ENCODE measurements around the gene ARL6IP1.

ARL6IP1 gene

DNA sequence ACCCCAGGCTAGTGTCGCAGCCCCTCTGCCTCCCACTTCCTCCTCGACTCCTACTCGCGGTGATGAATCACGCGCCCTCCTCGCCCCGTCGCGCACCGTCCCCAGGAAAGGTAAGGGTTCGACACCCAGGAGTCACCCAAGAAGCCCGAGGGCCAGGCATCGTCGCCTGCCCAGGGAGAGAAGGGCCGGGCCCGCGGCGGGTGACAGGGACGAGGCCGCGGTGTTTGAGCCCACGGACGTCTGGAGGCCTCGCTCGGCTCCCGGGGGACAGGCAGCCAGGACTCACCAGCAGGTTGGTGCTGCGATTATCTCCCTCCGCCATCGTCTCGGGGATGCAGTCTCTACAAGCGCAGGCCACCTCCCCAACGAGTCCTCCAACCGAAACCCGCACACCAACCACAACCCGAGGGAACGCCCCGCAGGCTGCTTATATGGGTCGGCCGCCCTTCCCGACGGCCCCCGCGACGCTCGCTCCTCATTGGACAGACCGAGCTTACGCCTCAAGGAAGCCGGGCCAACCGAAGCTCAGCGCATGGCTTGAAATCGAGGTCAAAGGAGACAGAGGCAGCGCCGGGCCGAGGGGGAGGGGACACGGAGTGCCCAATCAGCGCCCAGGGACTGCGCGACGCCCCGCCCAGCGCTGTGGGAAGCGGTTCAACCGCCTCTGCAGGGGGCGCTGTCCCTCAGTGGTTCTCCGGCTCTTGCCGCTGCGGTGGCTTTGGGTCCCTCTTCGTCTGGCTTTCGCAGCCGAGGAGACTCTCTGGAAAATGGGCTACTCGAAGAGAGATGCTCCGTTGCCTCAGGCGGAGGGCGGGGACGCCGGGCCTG lies at the start of gene ARL6IP1 (continued):
- TF ChIP-seq ZSCAN30 (tag by site-specific recombination; IDR thresholded peaks at IDR 0.05) (peak; percentile 81), ZSCAN16 (tag by site-specific recombination; IDR thresholded peaks at IDR 0.05) (no peak), ZNF830 (tag by site-specific recombination; IDR thresholded peaks at IDR 0.05; ENCODE audit: low read depth) (no peak), ZFP41 (tag by site-specific recombination; IDR thresholded peaks at IDR 0.05; ENCODE audit: borderline replicate concordance) (peak; percentile 83; the same call in 1 of the 2 replicates)
- TF ChIP-seq, protein P1, sequence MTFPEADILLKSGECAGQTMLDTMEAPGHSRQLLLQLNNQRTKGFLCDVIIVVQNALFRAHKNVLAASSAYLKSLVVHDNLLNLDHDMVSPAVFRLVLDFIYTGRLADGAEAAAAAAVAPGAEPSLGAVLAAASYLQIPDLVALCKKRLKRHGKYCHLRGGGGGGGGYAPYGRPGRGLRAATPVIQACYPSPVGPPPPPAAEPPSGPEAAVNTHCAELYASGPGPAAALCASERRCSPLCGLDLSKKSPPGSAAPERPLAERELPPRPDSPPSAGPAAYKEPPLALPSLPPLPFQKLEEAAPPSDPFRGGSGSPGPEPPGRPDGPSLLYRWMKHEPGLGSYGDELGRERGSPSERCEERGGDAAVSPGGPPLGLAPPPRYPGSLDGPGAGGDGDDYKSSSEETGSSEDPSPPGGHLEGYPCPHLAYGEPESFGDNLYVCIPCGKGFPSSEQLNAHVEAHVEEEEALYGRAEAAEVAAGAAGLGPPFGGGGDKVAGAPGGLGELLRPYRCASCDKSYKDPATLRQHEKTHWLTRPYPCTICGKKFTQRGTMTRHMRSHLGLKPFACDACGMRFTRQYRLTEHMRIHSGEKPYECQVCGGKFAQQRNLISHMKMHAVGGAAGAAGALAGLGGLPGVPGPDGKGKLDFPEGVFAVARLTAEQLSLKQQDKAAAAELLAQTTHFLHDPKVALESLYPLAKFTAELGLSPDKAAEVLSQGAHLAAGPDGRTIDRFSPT (tag by site-specific recombination; IDR thresholded peaks at IDR 0.05), result no peak

DNA sequence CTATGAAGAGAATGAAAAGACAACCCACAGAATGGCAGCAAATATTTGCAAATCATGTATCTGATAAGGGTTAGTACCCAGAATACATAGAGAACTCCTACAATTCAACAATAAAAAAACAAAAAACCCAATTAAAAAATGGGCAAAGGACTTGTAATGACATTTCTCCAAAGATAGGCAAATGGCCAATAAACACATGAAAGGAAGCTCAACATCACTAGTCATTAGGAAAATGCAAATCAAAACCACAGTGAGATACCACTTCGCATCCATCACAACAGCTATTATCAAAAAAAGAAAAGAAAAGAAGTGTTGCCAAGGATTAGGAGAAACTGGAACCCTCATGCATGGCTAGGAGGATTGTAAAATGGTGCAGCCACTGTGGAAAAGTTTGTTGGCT lies 45.1 kb upstream of the ARL6IP1 start:
- ChIA-PET POLR2A (interaction anchor here (1.0 kb wide), 1 partner anchor 45 kb away, joined by 3 read pairs; the partner anchor contains the start of gene ARL6IP1), CTCF (interaction anchor here (0.6 to 1.4 kb wide), 4 partner anchors 26 to 123 kb away, joined by 3 to 9 read pairs (median 5); no protein-coding TSS in a partner anchor)
- TF ChIP-seq, protein P2, sequence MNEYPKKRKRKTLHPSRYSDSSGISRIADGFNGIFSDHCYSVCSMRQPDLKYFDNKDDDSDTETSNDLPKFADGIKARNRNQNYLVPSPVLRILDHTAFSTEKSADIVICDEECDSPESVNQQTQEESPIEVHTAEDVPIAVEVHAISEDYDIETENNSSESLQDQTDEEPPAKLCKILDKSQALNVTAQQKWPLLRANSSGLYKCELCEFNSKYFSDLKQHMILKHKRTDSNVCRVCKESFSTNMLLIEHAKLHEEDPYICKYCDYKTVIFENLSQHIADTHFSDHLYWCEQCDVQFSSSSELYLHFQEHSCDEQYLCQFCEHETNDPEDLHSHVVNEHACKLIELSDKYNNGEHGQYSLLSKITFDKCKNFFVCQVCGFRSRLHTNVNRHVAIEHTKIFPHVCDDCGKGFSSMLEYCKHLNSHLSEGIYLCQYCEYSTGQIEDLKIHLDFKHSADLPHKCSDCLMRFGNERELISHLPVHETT (tag by site-specific recombination; IDR thresholded peaks at IDR 0.05), result no peak
- TF ChIP-seq ZNF560 (tag by site-specific recombination; IDR thresholded peaks at IDR 0.05; ENCODE audit: borderline replicate concordance) (no peak), ZNF16 (tag by site-specific recombination; IDR thresholded peaks at IDR 0.05; ENCODE audit: low read depth) (no peak), ZBTB20 (tag by site-specific recombination; IDR thresholded peaks at IDR 0.05) (no peak), ZNF48 (tag by site-specific recombination; IDR thresholded peaks at IDR 0.05) (no peak), FEZF1 (tag by site-specific recombination; IDR thresholded peaks at IDR 0.05) (no peak), ZNF654 (tag by site-specific recombination; IDR thresholded peaks at IDR 0.05; ENCODE audit: low read depth) (no peak), ZNF174 (tag by site-specific recombination; IDR thresholded peaks at IDR 0.05) (no peak), ZNF114 (tag by site-specific recombination; IDR thresholded peaks at IDR 0.05) (no peak), ZNF350 (tag by site-specific recombination; IDR thresholded peaks at IDR 0.05) (no peak), OVOL3 (tag by site-specific recombination; IDR thresholded peaks at IDR 0.05) (no peak), ZNF76 (tag by site-specific recombination; IDR thresholded peaks at IDR 0.05; ENCODE audit: borderline replicate concordance, low read depth) (no peak), ZNF521 (tag by site-specific recombination; IDR thresholded peaks at IDR 0.05) (no peak)
- TF ChIP-seq, protein P3, sequence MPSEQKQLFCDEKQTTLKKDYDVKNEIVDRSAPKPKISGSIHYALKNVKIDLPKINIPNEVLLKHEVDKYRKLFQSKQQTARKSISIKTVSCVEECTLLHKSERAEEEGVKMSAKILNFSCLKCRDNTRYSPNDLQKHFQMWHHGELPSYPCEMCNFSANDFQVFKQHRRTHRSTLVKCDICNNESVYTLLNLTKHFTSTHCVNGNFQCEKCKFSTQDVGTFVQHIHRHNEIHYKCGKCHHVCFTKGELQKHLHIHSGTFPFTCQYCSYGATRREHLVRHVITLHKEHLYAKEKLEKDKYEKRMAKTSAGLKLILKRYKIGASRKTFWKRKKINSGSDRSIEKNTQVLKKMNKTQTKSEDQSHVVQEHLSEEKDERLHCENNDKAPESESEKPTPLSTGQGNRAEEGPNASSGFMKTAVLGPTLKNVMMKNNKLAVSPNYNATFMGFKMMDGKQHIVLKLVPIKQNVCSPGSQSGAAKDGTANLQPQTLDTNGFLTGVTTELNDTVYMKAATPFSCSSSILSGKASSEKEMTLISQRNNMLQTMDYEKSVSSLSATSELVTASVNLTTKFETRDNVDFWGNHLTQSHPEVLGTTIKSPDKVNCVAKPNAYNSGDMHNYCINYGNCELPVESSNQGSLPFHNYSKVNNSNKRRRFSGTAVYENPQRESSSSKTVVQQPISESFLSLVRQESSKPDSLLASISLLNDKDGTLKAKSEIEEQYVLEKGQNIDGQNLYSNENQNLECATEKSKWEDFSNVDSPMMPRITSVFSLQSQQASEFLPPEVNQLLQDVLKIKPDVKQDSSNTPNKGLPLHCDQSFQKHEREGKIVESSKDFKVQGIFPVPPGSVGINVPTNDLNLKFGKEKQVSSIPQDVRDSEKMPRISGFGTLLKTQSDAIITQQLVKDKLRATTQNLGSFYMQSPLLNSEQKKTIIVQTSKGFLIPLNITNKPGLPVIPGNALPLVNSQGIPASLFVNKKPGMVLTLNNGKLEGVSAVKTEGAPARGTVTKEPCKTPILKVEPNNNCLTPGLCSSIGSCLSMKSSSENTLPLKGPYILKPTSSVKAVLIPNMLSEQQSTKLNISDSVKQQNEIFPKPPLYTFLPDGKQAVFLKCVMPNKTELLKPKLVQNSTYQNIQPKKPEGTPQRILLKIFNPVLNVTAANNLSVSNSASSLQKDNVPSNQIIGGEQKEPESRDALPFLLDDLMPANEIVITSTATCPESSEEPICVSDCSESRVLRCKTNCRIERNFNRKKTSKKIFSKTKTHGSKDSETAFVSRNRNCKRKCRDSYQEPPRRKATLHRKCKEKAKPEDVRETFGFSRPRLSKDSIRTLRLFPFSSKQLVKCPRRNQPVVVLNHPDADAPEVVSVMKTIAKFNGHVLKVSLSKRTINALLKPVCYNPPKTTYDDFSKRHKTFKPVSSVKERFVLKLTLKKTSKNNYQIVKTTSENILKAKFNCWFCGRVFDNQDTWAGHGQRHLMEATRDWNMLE (tag by site-specific recombination; conservative IDR thresholded peaks at IDR 0.05; ENCODE audit: low read depth), result no peak
- TF ChIP-seq, protein P1 (tag by site-specific recombination; IDR thresholded peaks at IDR 0.05), result no peak
- TF ChIP-seq, protein P4, sequence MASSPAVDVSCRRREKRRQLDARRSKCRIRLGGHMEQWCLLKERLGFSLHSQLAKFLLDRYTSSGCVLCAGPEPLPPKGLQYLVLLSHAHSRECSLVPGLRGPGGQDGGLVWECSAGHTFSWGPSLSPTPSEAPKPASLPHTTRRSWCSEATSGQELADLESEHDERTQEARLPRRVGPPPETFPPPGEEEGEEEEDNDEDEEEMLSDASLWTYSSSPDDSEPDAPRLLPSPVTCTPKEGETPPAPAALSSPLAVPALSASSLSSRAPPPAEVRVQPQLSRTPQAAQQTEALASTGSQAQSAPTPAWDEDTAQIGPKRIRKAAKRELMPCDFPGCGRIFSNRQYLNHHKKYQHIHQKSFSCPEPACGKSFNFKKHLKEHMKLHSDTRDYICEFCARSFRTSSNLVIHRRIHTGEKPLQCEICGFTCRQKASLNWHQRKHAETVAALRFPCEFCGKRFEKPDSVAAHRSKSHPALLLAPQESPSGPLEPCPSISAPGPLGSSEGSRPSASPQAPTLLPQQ (tag by site-specific recombination; IDR thresholded peaks at IDR 0.05), result no peak
- TF ChIP-seq, protein P5, sequence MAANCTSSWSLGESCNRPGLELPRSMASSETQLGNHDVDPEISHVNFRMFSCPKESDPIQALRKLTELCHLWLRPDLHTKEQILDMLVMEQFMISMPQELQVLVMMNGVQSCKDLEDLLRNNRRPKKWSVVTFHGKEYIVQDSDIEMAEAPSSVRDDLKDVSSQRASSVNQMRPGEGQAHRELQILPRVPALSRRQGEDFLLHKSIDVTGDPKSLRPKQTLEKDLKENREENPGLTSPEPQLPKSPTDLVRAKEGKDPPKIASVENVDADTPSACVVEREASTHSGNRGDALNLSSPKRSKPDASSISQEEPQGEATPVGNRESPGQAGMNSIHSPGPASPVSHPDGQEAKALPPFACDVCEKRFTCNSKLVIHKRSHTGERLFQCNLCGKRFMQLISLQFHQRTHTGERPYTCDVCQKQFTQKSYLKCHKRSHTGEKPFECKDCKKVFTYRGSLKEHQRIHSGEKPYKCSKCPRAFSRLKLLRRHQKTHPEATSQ (tag by site-specific recombination; IDR thresholded peaks at IDR 0.05), result no peak

More for the DNA sequence above, 45.1 kb upstream of the ARL6IP1 start:
- Histone ChIP-seq H3K36me3 (ENCODE audit: control insufficient read depth in 2 of 2, insufficient read depth in 1 of 2, low read length in 2 of 2) (peaks cover 53 to 95% of the 10 kb centered on the region in 2 experiments), H3K4me1 (ENCODE audit: control insufficient read depth, insufficient read depth, low read length) (no peaks in the 10 kb centered on the region), H3K9me3 (ENCODE audit: control insufficient read depth, insufficient read depth, low read depth, low read length) (no peaks in the 10 kb centered on the region), H3K27ac (ENCODE audit: extremely low read depth, low read depth, low read length) (no peak overlapping the region), H3K4me3 (ENCODE audit: low read depth, low read length) (no peak overlapping the region)
